GM12872 (cell line): Measurements from ENCODE around the gene EIF1B.

ENCODE experiments used
- CTCF ChIP-seq: IDR thresholded peaks from 3 replicates; pipeline ENCODE4 v1.5.1; 2011; ENCODE audit warnings: low read depth, mild to moderate bottlenecking, low read length, moderate library complexity; ENCODE audit not compliant: insufficient read depth

Gene EIF1B

GRCh38 chr3:40355410-40355809 lies 45.9 kb downstream of the EIF1B start:
- no peak for TF ChIP-seq CTCF

GRCh38 chr3:40358454-40358853 lies 48.9 kb downstream of the EIF1B start:
- TF ChIP-seq CTCF: no peak
